HFFc6 (cell line): Measurements from ENCODE around the gene HOXA9. TPM values are rescaled to one million over a fixed set of nuclear protein-coding genes. Genes with fewer than 3 reads are reported as not detected.
A peak's percentile ranks its signal among the peaks of the same experiment; 100 is the strongest.

Experiments used
- DNase-seq: peaks from one replicate; pipeline ENCODE4 v3.0.0-alpha.2; 2018
- H3K27ac Mint-ChIP-seq: 2 replicates; pipeline ENCODE4 v1.8.0; 2020; ENCODE audit warnings: mild to moderate bottlenecking, mixed read lengths
- H3K27me3 Mint-ChIP-seq: 2 replicates; pipeline ENCODE4 v1.8.0; 2021; ENCODE audit warnings: mild to moderate bottlenecking, moderate library complexity, mixed read lengths; ENCODE audit not compliant: insufficient read depth
- H3K36me3 Mint-ChIP-seq: 2 replicates; pipeline ENCODE4 v1.8.0; 2021; ENCODE audit warnings: low read depth, mixed read lengths
- H3K4me1 Mint-ChIP-seq: 2 replicates; pipeline ENCODE4 v1.8.0; 2020; ENCODE audit warnings: low read depth, mixed read lengths
- H3K4me3 Mint-ChIP-seq: 2 replicates; pipeline ENCODE4 v1.8.0; 2020; ENCODE audit warnings: mild to moderate bottlenecking, moderate library complexity, mixed read lengths
- H3K9me3 Mint-ChIP-seq: 2 replicates; pipeline ENCODE4 v1.8.0; 2020; ENCODE audit warnings: mild to moderate bottlenecking, mixed read lengths
- total RNA-seq, 6 experiments: library from RNA; stranded (reverse); fragmentation: NEBNext Ultra II Directional; extraction: Animal tissue kit (Norgen Biotek cat#: 25700); gene quantifications; 2 replicates in 1 of 6; 3 replicates in 5 of 6; pipeline ENCODE4 v1.2.3, GENCODE V29; 2021
- TF ChIP-seq, protein P1 (sequence below): fragments of 200-600 bp; sonication (generic); IDR thresholded peaks from 2 replicates; pipeline ENCODE4 v1.5.0; 2021; ENCODE audit warnings: antibody characterized with exemption, mild to moderate bottlenecking

Gene HOXA9
- total RNA-seq, 6 experiments from 2014 or later, result 25.2 to 37.0 (median 26.7) TPM

DNA sequence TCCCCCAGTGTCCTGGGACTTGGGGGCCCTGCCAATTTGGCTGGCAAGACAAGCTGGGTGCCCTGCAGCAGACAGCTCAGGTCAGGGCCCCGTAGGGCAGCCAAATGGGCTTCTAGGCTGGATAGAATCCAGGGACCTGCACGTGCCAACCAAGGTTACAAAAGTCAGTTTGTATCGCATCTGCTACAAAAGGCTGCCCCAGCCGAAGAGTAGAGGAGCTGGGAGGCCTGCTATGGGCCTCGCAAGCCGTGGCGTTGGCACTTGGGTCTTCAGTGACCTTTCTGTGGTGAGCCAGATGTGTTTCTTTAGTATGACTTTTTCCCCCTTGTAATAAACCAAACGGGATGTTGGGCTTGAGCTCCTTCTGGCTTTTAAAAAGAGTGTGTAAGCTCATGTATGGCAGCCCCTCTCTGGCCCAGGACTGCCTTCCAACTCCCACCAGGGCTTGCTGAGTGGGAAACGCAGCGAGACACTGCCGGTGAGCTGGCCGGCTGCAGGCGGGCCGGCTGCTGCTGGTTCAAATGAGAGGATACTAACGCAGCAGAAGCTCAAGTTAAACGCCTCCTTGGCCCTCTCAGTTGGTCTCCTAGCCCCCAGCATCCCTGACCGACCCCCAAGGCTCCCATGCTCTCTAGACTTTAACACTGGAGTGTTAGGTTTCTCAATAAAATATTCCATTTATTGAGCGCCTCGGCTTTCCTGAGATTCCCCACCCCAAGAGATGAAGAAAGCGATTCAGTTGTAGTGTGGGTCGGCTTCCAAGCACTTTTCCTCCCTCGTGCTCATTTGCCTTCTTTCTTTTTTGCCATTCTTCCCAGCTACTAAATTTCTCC, 11.8 kb upstream of the HOXA9 start:
- H3K27me3 Mint-ChIP-seq, result peaks cover 18% of the 10 kb centered on the region
- H3K4me1 Mint-ChIP-seq, result peaks cover 60% of the 10 kb centered on the region
- no peaks in the 10 kb centered on the region for H3K9me3 Mint-ChIP-seq
- H3K4me3 Mint-ChIP-seq, result peak overlapping the region; percentile 93
- H3K36me3 Mint-ChIP-seq, result peaks cover 43% of the 10 kb centered on the region
- DNase-seq, result no peak
- TF ChIP-seq, protein P1, sequence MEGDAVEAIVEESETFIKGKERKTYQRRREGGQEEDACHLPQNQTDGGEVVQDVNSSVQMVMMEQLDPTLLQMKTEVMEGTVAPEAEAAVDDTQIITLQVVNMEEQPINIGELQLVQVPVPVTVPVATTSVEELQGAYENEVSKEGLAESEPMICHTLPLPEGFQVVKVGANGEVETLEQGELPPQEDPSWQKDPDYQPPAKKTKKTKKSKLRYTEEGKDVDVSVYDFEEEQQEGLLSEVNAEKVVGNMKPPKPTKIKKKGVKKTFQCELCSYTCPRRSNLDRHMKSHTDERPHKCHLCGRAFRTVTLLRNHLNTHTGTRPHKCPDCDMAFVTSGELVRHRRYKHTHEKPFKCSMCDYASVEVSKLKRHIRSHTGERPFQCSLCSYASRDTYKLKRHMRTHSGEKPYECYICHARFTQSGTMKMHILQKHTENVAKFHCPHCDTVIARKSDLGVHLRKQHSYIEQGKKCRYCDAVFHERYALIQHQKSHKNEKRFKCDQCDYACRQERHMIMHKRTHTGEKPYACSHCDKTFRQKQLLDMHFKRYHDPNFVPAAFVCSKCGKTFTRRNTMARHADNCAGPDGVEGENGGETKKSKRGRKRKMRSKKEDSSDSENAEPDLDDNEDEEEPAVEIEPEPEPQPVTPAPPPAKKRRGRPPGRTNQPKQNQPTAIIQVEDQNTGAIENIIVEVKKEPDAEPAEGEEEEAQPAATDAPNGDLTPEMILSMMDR, result no peak
- H3K27ac Mint-ChIP-seq, result peak overlapping the region; percentile 97

DNA sequence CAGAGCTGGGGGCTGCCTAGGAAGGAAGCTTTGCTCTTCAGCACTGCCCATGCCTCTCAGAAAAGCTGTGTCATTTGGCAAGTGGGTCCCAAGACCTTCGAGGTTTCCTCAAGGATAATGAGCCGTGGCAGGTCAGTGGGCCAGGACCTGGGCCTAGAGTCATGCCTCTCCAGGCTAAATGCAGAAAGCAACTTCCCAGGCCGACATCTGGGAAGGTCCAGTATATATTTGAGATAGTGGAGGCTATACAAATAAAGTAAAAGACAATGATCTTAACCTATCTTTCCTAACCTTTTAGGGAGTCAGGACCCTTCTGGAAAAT, 11.1 kb upstream of the HOXA9 start:
- DNase-seq, result no peak
- TF ChIP-seq, protein P1, result no peak
- Mint-ChIP-seq H3K27ac (peak overlapping the region; percentile 97), H3K4me1 (peaks cover 62% of the 10 kb centered on the region), H3K27me3 (peaks cover 24% of the 10 kb centered on the region), H3K36me3 (peaks cover 50% of the 10 kb centered on the region), H3K4me3 (peak overlapping the region; percentile 93), H3K9me3 (no peaks in the 10 kb centered on the region)

DNA sequence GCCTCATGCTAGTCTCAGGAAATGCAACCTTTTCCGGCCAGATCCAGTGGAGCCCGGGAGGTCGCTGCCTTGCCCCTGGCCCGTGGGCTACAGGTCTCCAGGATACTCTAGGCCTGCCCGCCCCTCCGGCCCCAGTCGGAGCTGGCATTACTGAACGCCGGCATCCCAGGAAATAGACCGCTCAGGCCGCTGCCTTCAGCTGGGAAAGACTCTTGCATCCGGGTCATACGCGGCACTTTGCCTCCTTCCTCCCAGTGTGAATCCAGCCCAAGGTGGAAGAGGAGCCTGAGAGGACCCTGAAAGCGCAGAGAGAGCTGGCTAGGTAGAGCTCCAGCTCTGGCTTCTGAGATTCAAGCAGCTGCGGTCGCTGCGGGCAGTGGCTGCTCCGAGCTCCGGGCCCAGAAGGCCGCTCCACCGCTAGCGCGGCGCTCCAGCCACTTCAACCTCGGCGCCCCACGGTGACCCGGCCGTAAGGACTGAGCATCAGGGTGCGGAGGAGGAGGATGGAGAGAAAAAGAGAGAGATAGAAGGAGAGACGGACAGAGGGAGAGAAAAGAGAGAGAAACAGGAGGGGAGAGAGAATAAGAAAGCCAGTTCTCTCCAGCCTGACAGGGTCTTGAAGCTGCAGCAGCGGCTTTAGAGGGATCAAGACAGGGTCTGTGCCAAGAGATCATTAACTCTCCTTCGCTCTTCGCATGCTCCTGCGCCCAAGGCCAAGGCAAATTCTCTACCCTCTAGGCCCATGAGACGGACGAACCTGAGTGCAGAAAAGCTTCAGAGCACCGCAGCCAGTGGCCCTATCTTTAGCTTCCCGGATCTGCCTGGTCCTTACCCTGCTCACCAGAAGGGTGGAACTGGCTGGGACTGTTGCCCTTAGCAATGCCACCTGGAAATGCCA, 10.5 kb upstream of the HOXA9 start:
- H3K4me1 Mint-ChIP-seq, result peaks cover 62% of the 10 kb centered on the region
- peak overlapping the region; percentile 93 for H3K4me3 Mint-ChIP-seq
- no peaks in the 10 kb centered on the region for H3K9me3 Mint-ChIP-seq
- DNase-seq, result no peak
- peak overlapping the region; percentile 97 for H3K27ac Mint-ChIP-seq
- H3K36me3 Mint-ChIP-seq, result peaks cover 56% of the 10 kb centered on the region
- H3K27me3 Mint-ChIP-seq, result peaks cover 28% of the 10 kb centered on the region
- TF ChIP-seq, protein P1, result no peak

DNA sequence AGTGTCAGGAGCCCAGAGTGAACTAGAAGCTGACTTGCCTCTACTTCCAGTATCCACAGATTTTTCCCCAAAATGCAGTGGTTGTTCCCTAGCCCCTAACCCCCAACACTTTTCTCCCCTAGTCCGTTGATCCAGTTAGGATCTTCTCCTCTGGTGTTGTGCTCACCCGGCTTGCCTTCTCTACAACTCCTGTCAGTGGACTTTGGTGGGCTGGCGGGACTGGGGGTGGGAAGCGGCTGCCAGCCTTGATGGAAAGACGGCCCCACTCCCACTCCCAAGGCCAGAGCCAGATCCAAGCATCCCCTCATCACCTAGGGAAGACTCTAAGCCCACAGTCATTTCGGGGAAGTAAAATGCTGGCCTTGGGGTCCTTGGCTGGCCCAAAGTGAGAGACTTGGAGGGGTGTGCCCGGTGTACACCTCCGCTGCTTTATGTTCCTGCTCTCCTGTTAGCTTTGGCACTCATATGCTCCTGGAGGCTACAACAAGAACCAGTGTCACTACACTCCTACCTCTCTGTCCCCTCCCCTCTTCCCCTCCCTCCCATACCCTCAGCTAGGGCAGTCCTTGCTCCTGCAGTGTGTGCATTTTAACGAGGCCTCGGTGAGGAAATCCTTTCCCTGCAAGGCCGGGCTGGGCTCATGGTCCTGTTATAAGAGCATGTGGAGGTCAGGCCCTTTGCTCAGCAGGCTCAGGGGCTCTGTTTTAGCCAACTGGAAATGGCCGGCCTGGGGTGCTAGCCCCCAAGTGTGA, 9.7 kb upstream of the HOXA9 start:
- Mint-ChIP-seq H3K4me1 (peaks cover 55% of the 10 kb centered on the region), H3K9me3 (no peaks in the 10 kb centered on the region), H3K27ac (peak overlapping the region; percentile 97), H3K27me3 (peaks cover 28% of the 10 kb centered on the region), H3K4me3 (peak overlapping the region; percentile 93), H3K36me3 (peaks cover 65% of the 10 kb centered on the region)
- TF ChIP-seq, protein P1, result no peak
- DNase-seq, result peak; percentile 84
